Endothelial cell (in vitro differentiated cells): ENCODE results near the gene BTBD7. TPM values are rescaled to one million over a fixed set of nuclear protein-coding genes. Genes with fewer than 3 reads are reported as not detected.
A peak's percentile ranks its signal among the peaks of the same experiment; 100 is the strongest.

Experiments used
- DNase-seq: peaks from one replicate; pipeline ENCODE4 v3.0.0; 2021; ENCODE audit warnings: low spot score
- H3K27ac Mint-ChIP-seq: one replicate; pipeline ENCODE4 v1.8.0; 2021; ENCODE audit warnings: mixed read lengths, inconsistent platforms; ENCODE audit not compliant: unreplicated experiment
- H3K27me3 Mint-ChIP-seq: one replicate; pipeline ENCODE4 v1.8.0; 2021; ENCODE audit warnings: mild to moderate bottlenecking, moderate library complexity, mixed read lengths, inconsistent platforms; ENCODE audit not compliant: unreplicated experiment
- H3K36me3 Mint-ChIP-seq: one replicate; pipeline ENCODE4 v1.8.0; 2021; ENCODE audit warnings: mild to moderate bottlenecking, low read depth, mixed read lengths, inconsistent platforms; ENCODE audit not compliant: unreplicated experiment
- H3K4me1 Mint-ChIP-seq: one replicate; pipeline ENCODE4 v1.8.0; 2021; ENCODE audit warnings: mild to moderate bottlenecking, mixed read lengths, inconsistent platforms; ENCODE audit not compliant: unreplicated experiment
- H3K4me3 Mint-ChIP-seq: one replicate; pipeline ENCODE4 v1.8.0; 2021; ENCODE audit warnings: mild to moderate bottlenecking, mixed read lengths, inconsistent platforms; ENCODE audit not compliant: unreplicated experiment
- H3K9me3 Mint-ChIP-seq: one replicate; pipeline ENCODE4 v1.8.0; 2021; ENCODE audit warnings: mixed read lengths, inconsistent platforms; ENCODE audit not compliant: unreplicated experiment
- CTCF ChIP-seq: fragments of 200-600 bp; sonication (generic); IDR thresholded peaks from one replicate; pipeline ENCODE4 v1.5.0; 2021; ENCODE audit warnings: antibody characterized with exemption; ENCODE audit not compliant: unreplicated experiment
- total RNA-seq: library from RNA; stranded (reverse); fragmentation: NEBNext Ultra II Directional; extraction: Animal tissue kit (Norgen Biotek cat#: 25700); gene quantifications from one replicate; pipeline ENCODE4 v1.2.1, GENCODE V29; 2021; ENCODE audit not compliant: unreplicated experiment

The BTBD7 gene
- total RNA-seq, 1 donor from 2014 or later: 71.1 TPM

GRCh38 chr14:93214598-93214997, 118.2 kb downstream of the BTBD7 start:
- no peak overlapping the region for H3K27ac Mint-ChIP-seq
- no peaks in the 10 kb centered on the region for H3K9me3 Mint-ChIP-seq
- no peaks in the 10 kb centered on the region for H3K4me1 Mint-ChIP-seq
- H3K4me3 Mint-ChIP-seq: no peak overlapping the region
- no peaks in the 10 kb centered on the region for H3K27me3 Mint-ChIP-seq
- H3K36me3 Mint-ChIP-seq: peaks cover 11% of the 10 kb centered on the region
- DNase-seq: no peak
- no peak for TF ChIP-seq CTCF

DNA sequence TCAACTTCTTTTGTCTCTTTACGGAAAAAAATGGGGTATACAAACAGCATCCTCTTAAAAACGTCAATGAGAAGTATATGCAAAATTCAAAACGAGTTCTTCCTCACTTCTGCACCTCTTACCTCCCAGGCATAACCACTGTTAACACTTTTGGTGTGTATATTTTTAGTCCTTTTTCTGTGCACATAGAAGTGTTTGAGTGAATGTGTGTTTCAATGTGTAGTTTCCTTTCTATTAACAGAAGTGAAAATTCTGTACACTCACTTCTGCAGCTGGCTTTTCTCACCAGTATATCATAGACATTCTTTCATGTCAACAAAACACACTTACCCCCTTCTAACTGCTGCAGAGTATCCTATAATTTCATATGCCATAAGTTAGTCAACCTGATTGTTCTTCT, 120.4 kb downstream of the BTBD7 start:
- DNase-seq: no peak
- Mint-ChIP-seq H3K27me3 (no peaks in the 10 kb centered on the region), H3K36me3 (peaks cover 7% of the 10 kb centered on the region), H3K4me3 (no peak overlapping the region), H3K4me1 (peaks cover 4% of the 10 kb centered on the region), H3K9me3 (no peaks in the 10 kb centered on the region), H3K27ac (no peak overlapping the region)
- no peak for TF ChIP-seq CTCF

- H3K27ac Mint-ChIP-seq: peak overlapping the region; percentile 91
- H3K36me3 Mint-ChIP-seq: peaks cover 3% of the 10 kb centered on the region
- peaks cover 21% of the 10 kb centered on the region for H3K4me1 Mint-ChIP-seq
- H3K9me3 Mint-ChIP-seq: no peaks in the 10 kb centered on the region
- H3K4me3 Mint-ChIP-seq: peak overlapping the region; percentile 91
- TF ChIP-seq CTCF: no peak
- H3K27me3 Mint-ChIP-seq: peaks cover 2% of the 10 kb centered on the region
- DNase-seq: peak; percentile 66
These were observed 125.1 kb downstream of the BTBD7 start for GRCh38 chr14:93207468-93208308.

- H3K36me3 Mint-ChIP-seq: peaks cover 3% of the 10 kb centered on the region
- H3K27ac Mint-ChIP-seq: peak within 1 kb of the TSS; percentile 99
- peaks cover 21% of the 10 kb centered on the region for H3K4me1 Mint-ChIP-seq
- H3K27me3 Mint-ChIP-seq: peaks cover 2% of the 10 kb centered on the region
- TF ChIP-seq CTCF: peak; percentile 16
- no peaks in the 10 kb centered on the region for H3K9me3 Mint-ChIP-seq
- peak; percentile 97 for DNase-seq
- peak within 1 kb of the TSS; percentile 91 for H3K4me3 Mint-ChIP-seq
These were observed 125.9 kb downstream of the BTBD7 start, which contains the start of the genes GON7 and UBR7 for GRCh38 chr14:93206793-93207467. GON7 (minus strand) TSS chr14:93207065; CDS start chr14:93207037, 28 bp downstream. UBR7 (plus strand) TSS chr14:93207256; CDS start chr14:93207292, 36 bp downstream.
